Germinal center (tissue), 1 donor: Measurements from ENCODE around the gene SLC6A9.

Experiments used
- DNase-seq: peaks from one replicate; pipeline ENCODE4 v3.0.0; 2012; ENCODE audit warnings: mixed read lengths, low spot score

SLC6A9 gene

GRCh38 chr1:43969746-43970466 lies 61.4 kb downstream of the SLC6A9 start, which contains the start of gene DPH2:
Gene DPH2, plus strand, starts transcription at chr1:43970010. Its CDS starts 166 bp downstream, at chr1:43970176.
- peak; percentile 99 for DNase-seq

GRCh38 chr1:43969416-43969745 lies 61.9 kb downstream of the SLC6A9 start:
- no peak for DNase-seq

- no peak for DNase-seq
Measured at GRCh38 chr1:43968348-43968948, 62.8 kb downstream of the SLC6A9 start.

- DNase-seq, result no peak
Measured at GRCh38 chr1:43965316-43965715, 65.9 kb downstream of the SLC6A9 start.

DNA sequence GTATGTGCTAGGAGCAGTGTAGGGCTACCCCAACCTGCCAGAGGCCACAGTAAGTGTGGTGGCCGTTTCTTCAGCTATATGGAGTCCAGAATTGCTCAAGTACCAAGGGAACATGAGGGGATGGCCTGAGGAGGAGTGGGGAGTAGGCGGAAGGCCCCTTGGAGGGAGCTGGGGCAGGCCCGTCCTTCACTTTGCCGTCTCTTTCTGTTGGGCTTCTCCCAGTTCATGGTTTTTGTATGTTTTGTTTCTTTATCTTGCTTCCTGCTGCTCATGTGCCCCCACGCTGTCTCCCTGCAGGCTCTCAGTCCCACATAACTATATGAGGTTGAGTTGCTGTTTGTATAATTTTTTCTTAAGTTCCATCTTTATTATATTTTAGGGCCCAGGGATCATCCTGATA lies 67.4 kb downstream of the SLC6A9 start:
- DNase-seq, result no peak

- DNase-seq, result no peak
Measured at GRCh38 chr1:43963006-43963405, 68.3 kb downstream of the SLC6A9 start.

GRCh38 chr1:43962324-43962723 lies 68.9 kb downstream of the SLC6A9 start:
- no peak for DNase-seq

DNA sequence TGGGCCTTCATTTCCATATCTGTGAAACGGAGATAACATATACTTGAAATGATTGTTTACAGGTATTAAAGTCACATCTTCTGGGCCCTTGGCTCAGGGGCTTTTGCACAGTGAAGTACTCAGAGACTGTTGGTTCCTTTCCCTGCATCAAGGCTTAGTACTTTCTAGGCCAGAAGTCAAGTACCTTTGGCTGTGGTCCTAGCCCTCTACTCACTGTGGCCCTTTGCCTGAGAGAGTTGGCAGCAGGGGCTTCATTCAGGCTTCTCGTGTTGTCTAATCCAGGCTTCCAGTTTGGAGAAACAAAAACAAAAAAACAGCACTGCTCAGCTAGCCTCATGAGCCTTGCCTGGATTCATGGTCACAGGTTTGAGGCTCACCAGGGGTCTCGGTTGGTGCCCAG lies 69.6 kb downstream of the SLC6A9 start:
- no peak for DNase-seq

DNA sequence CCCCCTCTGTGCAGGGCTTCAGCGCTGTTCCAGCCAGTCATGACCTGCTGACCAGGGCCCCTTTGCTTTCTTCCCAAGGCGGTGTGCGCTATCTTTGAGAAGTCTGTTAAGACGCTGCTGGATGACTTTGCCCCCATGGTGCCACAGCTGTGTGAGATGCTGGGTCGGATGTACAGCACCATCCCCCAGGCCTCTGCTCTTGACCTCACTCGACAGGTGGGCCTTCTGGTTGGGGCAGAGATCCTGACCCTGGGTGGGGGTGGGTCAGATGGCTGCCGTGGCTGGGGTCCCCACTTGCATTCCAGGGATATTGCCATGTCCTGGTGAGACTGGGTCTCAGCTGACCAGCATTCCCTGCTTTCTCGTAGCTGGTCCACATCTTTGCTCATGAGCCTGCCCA lies 70.5 kb downstream of the SLC6A9 start:
- no peak for DNase-seq

- DNase-seq, result no peak
Measured at GRCh38 chr1:43958351-43959255, 72.7 kb downstream of the SLC6A9 start.

DNA sequence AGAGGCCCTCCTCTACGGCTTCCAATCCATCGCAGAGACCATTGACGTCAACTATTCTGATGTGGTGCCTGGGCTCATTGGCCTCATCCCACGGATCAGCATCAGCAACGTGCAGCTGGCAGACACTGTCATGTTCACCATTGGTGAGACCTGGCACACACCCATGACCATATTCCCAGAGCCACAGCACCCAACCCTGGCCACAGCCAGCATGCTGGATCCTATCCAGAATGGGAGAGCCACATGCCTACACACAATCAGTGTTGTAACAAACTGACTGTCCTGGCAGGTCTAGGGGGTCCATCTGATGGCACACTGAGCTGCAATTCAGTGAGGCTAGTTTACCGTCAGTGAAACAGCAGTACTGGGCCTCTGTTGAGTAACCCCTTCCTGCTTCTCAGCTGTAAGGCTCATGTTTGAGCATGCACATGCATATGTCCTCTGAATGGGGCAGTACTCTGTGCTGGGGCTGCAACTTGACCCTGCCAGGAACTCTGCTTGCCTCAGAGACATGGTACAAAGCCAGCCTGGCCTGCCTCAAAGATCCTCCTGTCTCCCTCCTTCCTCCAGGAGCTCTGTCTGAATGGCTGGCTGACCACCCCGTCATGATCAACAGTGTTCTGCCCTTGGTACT lies 73.7 kb downstream of the SLC6A9 start:
- no peak for DNase-seq

GRCh38 chr1:43956234-43956633 lies 75.0 kb downstream of the SLC6A9 start:
- no peak for DNase-seq

DNA sequence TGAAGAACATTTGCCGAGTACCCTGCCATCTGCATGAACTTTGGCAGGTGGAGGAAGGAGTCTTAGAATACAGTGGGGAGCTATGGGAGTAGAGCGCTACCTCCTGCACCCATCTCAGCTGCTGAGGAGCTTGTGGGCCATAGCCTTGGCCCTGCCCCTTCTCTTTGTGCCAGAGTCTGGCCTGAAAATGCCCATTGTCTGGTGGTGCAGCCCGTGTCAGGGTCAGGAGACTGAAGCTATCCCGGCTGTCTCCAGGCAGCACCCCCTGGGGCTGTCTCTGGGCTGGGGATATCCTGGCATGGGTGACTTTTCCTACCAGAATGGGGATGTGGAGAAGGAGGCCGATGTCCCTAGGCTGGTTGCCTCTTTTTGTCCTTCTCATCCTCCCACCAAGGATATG lies 77.2 kb downstream of the SLC6A9 start:
- DNase-seq, result no peak

GRCh38 chr1:43953361-43953760 lies 77.9 kb downstream of the SLC6A9 start:
- no peak for DNase-seq

DNA sequence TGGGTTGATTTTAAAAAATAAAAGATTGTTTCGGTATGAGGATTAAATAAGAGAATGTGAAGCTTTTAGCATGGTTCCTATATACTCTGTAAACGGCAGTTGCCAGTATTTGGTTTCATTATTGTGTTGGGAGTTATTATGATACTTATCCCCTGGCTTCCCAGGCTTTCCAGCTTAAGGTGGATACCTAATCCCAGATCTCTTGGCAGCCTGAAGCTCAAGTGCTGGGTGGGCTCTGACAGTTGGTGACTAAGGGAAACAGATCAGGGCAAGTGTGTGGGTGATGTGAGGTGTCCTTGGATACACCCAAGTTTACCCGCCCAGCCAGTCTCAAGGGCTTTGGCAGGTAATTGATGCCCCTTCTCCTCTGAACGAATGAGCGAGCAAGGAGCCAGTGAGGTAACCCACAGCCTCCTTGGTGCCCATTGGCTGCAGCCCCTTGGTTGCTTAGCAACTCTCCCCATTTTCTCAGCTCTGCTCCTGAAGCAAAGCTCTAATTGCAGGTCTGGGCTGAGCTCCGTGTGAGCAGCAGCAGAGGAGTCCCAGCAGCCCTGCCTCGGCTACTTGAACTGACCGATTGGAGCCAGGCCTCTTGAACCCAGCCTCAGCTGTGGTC lies 78.4 kb downstream of the SLC6A9 start:
- DNase-seq, result no peak

DNA sequence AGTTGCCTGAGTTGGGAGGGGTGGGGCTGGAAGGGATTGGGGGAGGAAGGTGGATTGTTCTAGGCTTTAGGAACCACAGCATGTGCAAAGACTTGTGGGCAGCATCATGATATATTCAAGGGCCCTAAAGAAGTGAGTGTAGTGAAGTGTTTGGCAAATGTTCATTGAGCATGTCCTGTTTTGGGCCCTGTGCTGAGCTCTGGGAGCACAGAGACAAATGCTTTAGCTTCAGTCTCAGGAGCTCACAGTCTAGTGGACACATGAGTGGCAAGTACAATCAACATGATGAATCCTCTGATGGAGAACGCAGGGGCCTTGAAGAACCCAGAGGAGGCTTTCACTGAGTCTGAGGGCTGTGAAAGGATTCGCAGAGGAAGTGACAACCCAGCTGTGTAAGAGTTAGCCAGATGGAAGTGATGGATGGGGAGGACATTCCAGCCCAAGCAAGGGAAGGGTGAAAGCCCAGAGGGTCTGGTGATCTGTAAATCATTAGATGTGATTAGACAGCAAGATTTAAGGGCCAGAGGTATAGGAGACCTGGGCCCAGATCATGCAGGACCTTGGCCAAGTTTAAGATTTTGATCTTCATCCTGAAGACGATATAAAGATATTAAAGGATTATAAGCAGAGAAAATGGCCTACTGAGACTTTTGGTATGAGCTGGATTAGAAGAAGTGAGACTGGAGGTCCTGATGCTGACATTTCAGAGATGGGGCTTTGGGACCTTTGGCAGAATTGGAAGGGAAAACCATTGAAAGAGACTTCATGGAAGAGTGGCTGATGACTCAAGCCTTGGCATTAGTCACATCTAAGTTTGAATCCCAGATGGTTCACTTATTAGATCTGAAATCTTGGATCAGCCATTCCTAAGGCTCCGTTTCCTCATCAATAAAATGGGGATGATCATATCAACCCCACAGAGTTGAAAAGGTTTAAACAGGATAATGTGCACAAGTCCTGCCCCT lies 80.0 kb downstream of the SLC6A9 start:
- no peak for DNase-seq

GRCh38 chr1:43949678-43950077 lies 81.6 kb downstream of the SLC6A9 start:
- DNase-seq, result no peak

DNA sequence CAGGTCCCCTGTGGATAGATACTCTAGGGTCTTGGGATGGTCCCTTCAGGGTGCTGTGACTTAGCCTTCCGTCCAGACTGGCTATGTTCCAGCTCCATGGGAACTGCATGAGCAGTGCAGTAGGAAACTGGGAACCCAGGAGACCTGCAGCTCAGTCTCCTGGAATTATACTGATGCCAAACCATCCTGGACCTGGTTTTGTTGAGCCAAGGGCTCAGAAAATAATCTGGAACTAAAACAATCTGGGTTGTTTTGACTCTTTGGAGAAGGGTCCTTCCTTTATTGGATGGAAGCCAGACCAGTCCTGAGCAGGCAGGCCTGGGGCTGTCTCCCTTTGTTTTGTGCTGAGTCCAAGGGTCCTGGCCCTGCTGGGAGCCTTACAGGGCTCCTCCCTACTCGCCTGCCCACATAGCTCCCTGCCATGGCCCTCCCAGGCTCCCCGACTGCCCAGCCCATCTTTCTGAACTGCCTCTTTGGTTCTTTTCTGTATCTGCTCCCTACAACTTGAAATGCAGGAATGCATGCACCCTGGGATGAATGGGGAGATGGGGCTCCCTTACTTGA lies 83.3 kb downstream of the SLC6A9 start:
- no peak for DNase-seq

DNA sequence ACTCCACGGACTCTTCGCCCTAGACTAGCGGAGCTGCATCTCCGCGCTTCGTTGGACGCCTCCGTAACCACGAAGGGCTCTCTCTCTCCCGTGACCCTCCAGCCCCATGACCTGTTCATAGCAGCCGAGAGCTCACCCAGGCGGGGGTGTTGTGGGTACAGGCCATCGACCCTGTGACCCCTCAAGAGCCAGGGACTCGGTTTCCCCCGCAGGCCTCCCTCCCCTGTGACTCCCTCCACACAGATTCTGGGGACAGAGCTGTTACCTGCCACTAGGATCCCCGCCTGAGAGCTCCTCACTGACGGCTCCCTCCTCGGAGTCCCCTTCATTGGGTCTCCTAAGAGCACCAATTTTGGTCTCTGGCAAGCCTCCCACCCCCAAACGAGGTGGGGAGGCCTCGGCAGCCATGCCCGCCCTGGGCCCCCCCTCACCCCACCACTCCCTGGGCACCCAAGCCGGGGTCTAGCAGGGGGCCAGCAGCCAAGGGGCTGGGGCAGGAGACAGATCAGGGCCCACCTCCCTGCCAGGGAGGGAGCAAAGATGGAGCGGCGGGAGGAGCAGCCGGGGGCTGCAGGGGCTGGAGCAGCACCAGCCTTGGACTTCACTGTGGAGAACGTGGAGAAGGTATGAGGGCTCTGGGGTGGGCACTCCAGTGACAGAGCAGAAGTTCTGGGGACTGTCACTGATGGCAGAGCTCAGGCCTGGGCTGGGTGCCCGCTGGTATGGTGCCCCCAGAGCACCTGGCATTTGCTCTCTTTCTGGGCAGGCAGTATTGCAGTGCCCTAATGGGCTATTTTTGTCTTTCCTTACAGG lies 84.0 kb downstream of the SLC6A9 start:
- DNase-seq, result peak; percentile 53
